NCI-H1436 (cell line): ENCODE data around the gene NPTX2.

Source experiments
- DNase-seq: peaks from one replicate; lab custom pipeline; 2025; lab: John Stamatoyannopoulos, UW

Gene NPTX2

GRCh38 chr7:98619450-98620321 is 2.6 kb downstream of the NPTX2 start:
- DNase-seq: no peak

DNA sequence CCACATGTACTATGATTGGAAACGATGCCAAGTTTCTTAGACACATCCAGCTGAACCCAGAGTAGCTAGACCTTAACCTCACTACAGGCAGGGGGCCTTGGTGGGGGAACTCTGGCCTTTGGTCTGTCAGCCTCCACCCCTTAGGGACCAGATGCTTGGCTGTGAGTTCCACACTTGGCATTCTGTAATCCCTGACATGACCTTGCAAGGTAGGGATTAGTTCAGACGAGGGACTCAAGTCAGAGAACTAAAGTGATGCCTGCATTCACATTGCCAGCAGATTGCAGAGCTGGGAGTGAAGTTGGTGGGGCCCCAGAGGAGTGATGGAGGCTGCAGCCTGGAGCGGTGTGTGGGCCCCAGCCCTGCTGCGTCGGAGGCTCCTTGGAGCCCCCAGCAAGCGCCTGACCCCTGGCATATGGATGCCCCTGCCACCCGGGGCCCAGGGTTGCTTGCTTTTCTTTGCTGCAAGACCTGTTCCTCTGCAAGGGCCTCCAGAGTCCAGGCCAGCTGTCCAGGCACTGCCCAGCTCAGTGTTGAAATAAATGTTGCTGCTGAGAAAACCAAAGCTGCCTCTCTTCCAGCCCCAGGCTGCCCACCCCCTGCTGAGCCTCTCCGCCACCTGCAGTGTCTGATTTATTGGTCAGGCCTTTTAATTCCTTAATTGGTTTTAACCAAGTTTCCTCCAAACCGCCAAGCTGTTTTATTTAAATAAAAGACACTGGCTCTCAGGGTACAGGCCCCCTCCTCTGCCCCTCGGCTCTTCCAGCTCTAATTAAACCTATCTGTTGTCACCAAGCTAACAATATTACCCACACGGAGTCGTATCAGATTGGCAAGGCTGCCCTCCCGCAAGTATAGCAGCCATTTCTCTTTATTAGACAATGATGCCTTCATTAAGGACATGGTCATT is 4.7 kb downstream of the NPTX2 start:
- DNase-seq: no peak

- no peak for DNase-seq
Measured at GRCh38 chr7:98622926-98623325, 5.8 kb downstream of the NPTX2 start.

GRCh38 chr7:98624846-98625420 is 7.8 kb downstream of the NPTX2 start:
- no peak for DNase-seq

- DNase-seq: no peak
Measured at GRCh38 chr7:98626460-98627412, 9.7 kb downstream of the NPTX2 start.

DNA sequence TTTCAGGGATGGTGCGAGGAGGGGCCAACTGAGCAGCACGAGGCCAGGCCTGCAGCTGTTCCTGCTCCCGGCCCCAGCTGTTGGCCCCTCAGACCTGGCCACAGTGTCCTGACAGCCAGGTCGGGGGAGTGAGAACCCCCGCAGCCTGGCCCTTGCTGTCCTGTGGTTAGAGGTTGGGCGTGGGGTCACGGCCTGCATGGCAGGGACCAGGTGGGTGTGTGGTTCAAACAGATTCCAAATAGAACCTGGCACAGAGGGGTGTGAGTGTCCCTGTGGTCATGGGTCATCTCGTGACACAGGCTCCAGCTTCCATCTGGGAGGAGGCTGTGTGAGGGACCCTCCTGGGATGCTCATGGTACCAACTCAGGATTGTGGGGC is 10.3 kb downstream of the NPTX2 start:
- DNase-seq: no peak

DNA sequence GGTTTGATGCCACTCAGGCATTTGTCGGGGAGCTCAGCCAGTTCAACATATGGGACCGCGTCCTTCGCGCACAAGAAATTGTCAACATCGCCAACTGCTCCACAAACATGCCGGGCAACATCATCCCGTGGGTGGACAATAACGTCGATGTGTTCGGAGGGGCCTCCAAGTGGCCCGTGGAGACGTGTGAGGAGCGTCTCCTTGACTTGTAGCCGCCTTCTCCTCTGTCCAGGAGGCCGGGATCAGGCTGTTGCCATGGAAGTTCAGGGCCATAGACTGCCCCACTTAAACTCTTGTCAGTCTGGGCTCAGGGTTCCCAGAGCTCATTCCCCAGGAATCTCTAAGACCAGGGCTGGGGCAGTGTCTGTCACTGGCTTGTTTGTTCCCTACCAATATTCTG is 11.3 kb downstream of the NPTX2 start:
- DNase-seq: no peak

GRCh38 chr7:98629001-98629431 is 11.9 kb downstream of the NPTX2 start:
- DNase-seq: no peak

GRCh38 chr7:98630149-98630548 is 13.1 kb downstream of the NPTX2 start:
- DNase-seq: no peak

- no peak for DNase-seq
Measured at GRCh38 chr7:98630770-98631169, 13.7 kb downstream of the NPTX2 start.

DNA sequence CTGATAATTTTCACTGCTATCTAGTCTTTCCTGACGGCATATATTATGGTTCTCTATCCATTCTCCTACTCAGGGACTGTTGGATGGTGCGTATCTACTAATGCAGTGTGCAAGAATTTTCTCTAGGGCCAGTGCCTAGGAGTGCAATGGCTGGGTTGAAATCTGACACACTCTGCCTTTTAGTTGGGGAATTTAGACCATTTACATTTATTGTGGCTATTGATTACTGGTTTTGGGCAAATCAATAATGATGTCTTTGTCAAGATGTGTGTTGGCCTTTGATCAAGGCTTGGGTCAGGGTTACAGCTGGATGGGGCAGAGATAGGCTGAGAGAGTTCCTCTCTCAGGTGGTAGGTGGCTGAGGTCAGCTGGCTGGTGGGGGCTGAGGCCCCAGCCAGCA is 21.8 kb downstream of the NPTX2 start:
- DNase-seq: no peak

DNA sequence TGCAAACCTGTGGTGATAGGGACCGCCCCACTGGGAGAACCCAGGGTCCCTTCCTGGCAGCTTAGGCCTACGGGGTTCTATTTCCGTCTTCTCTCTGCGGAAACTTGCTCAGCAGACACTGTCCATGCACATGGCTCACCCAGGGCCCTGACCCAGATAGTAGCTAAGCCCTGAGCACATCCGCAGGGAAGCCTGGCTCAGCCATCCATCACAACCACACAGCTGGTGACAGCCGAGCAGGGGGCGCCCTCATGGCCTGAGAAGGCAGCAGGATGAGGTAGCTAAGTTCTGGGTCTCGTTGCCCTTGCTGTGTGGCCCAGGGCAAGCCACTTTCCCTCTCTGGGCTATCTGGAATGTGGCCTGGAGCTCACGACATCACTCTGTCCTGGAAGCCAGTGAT is 23.3 kb downstream of the NPTX2 start:
- no peak for DNase-seq

GRCh38 chr7:98641646-98642500 is 24.8 kb downstream of the NPTX2 start:
- DNase-seq: no peak

- no peak for DNase-seq
Measured at GRCh38 chr7:98643236-98643985, 26.3 kb downstream of the NPTX2 start.

DNA sequence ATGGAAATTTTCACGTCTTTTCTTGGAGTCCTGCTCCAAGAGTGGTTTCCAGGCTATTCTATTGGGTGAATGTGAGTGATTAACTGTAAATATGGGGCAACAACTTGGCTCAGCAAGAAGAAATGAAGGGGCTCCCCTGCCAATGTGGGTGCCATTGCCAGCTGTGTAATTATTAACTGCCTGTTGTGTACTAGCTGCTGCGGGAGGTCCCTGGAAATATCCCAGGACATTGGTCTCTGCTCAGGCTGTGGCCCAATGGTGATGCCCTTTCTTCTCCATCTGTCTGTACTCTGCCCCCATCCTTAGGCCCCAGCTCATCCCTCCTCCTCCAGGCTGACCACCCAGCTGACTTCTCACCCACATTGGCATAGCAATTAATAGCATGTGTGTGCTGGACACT is 29.4 kb downstream of the NPTX2 start:
- no peak for DNase-seq

DNA sequence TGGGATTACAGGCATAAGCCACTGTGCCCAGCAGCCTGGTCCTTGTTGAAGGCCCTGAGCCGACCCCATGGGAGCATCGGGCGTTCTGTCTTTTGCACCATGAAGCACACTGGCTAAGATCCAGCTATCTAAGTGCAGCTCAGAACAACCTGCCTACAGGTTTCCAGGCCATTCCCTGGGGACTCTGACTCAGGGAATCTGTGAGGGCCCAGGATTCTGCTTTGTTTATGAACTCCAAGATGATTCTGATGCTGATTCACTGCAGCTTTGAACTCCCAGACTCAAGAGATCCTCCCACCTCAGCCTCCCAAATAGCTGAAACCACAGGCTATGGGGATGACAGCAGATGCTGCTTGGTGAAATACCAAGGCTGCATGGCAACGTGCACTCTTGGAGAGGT is 30.2 kb downstream of the NPTX2 start:
- no peak for DNase-seq

DNA sequence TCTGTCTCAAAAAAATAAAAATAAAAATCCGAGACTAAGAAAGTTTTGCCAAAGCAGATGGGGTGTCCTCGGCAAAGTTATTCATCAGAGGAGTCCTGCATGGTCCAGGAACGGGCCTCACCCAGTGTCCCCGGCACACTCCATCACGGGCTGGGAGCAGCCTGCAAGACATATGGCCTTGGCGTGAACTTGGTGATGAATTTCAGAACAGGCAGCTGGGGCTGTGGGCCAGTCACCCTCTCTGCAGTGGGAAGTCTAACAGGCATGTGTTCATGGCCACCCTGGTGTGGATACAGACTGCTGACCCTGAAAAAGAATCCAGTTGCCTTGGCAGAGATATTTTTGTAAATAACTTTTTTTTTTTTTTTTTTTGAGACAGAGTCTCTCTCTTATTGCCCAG is 34.7 kb downstream of the NPTX2 start:
- DNase-seq: no peak

GRCh38 chr7:98653601-98654310 is 36.7 kb downstream of the NPTX2 start:
- no peak for DNase-seq
